ENCODE results near the gene SUSD4. TPM values are rescaled to one million over a fixed set of nuclear protein-coding genes. Genes with fewer than 3 reads are reported as not detected.
"Not testable (repeated sequence)": the region's sequence is repeated elsewhere in the genome, so short reads cannot be mapped to it uniquely, and the experiment has no call there.

Gene SUSD4
- total RNA-seq, 1 donor from 2014 or later, result 0.84 TPM

DNA sequence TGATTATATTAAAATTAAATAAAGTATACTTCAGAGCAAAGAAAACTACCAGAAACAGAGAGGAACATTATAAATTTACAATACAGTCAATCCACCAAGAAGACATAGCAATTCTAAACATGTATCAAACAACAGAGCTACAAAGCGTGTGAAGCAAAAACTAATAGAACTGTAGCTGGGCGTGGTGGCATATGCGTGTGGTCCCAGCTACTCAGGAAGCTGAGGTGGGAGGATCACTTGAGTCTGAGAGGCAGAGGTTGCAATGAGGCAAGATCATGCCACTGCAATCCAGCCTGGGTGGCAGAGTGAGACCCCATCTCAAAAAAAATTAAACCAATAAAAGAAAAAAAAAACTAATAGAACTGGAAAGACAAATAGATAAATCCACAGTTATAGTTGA is 41.5 kb upstream of the SUSD4 start:
- H3K27me3 ChIP-seq (ENCODE audit: control insufficient read depth, insufficient read depth, low read length), result no peaks in the 10 kb centered on the region
- no peak overlapping the region for H3K4me3 ChIP-seq (ENCODE audit: low read depth, low read length)
- TF ChIP-seq, protein P1, sequence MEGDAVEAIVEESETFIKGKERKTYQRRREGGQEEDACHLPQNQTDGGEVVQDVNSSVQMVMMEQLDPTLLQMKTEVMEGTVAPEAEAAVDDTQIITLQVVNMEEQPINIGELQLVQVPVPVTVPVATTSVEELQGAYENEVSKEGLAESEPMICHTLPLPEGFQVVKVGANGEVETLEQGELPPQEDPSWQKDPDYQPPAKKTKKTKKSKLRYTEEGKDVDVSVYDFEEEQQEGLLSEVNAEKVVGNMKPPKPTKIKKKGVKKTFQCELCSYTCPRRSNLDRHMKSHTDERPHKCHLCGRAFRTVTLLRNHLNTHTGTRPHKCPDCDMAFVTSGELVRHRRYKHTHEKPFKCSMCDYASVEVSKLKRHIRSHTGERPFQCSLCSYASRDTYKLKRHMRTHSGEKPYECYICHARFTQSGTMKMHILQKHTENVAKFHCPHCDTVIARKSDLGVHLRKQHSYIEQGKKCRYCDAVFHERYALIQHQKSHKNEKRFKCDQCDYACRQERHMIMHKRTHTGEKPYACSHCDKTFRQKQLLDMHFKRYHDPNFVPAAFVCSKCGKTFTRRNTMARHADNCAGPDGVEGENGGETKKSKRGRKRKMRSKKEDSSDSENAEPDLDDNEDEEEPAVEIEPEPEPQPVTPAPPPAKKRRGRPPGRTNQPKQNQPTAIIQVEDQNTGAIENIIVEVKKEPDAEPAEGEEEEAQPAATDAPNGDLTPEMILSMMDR (IDR thresholded peaks at IDR 0.05; ENCODE audit: insufficient read depth, low read length, poor library complexity, severe bottlenecking), result no peak
- DNase-seq (ENCODE audit: low read depth), result no peak
- H3K36me3 ChIP-seq (ENCODE audit: control insufficient read depth, insufficient read depth, low read length), result no peaks in the 10 kb centered on the region

DNA sequence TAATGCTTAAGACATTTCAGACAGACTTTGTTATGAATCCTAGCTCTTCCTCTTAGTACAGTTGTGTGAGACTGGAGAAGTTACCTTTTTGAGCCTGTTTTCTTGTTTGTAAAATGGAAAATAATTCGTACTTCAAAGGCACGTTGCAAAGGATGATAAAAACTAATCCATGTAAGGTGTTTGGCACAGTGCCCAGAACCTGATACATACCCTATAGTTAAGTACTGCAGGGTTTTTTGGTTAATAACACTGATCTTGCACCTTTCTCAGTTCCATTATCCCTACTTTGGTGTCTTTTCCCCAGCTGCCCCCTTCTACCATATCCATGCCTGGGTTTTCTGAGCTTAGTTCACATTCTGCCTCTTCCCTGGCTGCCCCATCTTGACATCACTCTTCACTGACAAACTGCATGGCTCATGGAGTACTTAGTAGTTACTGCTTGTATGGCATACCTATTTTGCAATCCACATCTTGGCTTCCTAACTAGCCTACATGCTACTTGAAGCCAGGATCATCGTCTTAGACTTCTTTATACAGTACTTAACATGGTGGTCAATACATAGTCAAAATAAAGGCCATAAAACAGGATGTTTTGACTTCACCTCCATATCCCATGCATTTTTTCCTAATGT is 39.3 kb upstream of the SUSD4 start:
- TF ChIP-seq, protein P1 (IDR thresholded peaks at IDR 0.05; ENCODE audit: insufficient read depth, low read length, poor library complexity, severe bottlenecking), result no peak
- Histone ChIP-seq H3K4me3 (ENCODE audit: low read depth, low read length) (no peak overlapping the region), H3K27me3 (ENCODE audit: control insufficient read depth, insufficient read depth, low read length) (no peaks in the 10 kb centered on the region), H3K36me3 (ENCODE audit: control insufficient read depth, insufficient read depth, low read length) (no peaks in the 10 kb centered on the region)
- no peak for DNase-seq (ENCODE audit: low read depth)

- no peak overlapping the region for H3K4me3 ChIP-seq (ENCODE audit: low read depth, low read length)
Measured at GRCh38 chr1:223402790-223403142, 38.8 kb upstream of the SUSD4 start.

GRCh38 chr1:223401873-223402789 is 38.2 kb upstream of the SUSD4 start:
- TF ChIP-seq, protein P1 (IDR thresholded peaks at IDR 0.05; ENCODE audit: insufficient read depth, low read length, poor library complexity, severe bottlenecking), result no peak
- Histone ChIP-seq H3K27me3 (ENCODE audit: control insufficient read depth, insufficient read depth, low read length) (no peaks in the 10 kb centered on the region), H3K36me3 (ENCODE audit: control insufficient read depth, insufficient read depth, low read length) (no peaks in the 10 kb centered on the region), H3K4me3 (ENCODE audit: low read depth, low read length) (no peak overlapping the region)
- peak; percentile 67 for DNase-seq (ENCODE audit: low read depth)

More at GRCh38 chr1:223402790-223403142, 38.8 kb upstream of the SUSD4 start:
- Histone ChIP-seq H3K36me3 (ENCODE audit: control insufficient read depth, insufficient read depth, low read length) (no peaks in the 10 kb centered on the region), H3K27me3 (ENCODE audit: control insufficient read depth, insufficient read depth, low read length) (no peaks in the 10 kb centered on the region)
- DNase-seq (ENCODE audit: low read depth), result no peak
- TF ChIP-seq, protein P1 (IDR thresholded peaks at IDR 0.05; ENCODE audit: insufficient read depth, low read length, poor library complexity, severe bottlenecking), result no peak

DNA sequence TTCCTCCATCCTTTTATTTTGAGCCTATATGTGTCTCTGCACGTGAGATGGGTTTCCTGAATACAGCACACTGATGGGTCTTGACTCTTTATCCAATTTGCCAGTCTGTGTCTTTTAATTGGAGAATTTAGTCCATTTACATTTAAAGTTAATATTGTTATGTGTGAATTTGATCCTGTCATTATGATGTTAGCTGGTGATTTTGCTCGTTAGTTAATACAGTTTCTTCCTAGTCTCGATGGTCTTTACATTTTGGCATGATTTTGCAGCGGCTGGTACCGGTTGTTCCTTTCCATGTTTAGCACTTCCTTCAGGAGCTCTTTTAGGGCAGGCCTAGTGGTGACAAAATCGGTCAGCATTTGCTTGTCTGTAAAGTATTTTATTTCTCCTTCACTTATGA is 35.4 kb upstream of the SUSD4 start:
- not testable (repeated sequence) for DNase-seq (ENCODE audit: low read depth); H3K27me3 ChIP-seq (ENCODE audit: control insufficient read depth, insufficient read depth, low read length); H3K4me3 ChIP-seq (ENCODE audit: low read depth, low read length); H3K36me3 ChIP-seq (ENCODE audit: control insufficient read depth, insufficient read depth, low read length)

DNA sequence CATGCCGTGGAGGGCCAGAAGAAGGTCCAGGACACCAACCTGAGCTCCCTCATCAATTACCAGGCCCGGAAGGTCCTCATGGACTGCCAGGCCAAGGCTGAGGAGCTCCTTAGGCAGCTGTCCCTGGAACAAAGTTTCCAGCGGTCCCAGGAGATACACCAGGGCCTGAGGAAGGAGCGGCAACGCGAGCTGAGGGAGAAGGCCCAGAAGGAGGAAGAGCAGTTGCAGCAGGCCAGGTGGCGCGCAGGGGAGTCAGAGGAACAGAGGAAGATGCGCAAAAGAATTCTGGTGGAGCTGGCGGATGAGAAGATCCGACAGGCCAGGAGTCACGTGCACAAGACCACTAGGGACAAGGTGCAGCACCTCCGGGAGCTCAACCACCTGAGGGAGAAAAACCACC is 30.7 kb upstream of the SUSD4 start:
- Histone ChIP-seq H3K4me3 (ENCODE audit: low read depth, low read length) (no peak overlapping the region), H3K27me3 (ENCODE audit: control insufficient read depth, insufficient read depth, low read length) (peaks cover 10% of the 10 kb centered on the region), H3K36me3 (ENCODE audit: control insufficient read depth, insufficient read depth, low read length) (no peaks in the 10 kb centered on the region)
- TF ChIP-seq, protein P1 (IDR thresholded peaks at IDR 0.05; ENCODE audit: insufficient read depth, low read length, poor library complexity, severe bottlenecking), result no peak
- DNase-seq (ENCODE audit: low read depth), result no peak
